Activated T-helper 17 cell treated with anti-CD3 and anti-CD28 coated beads, Interleukin-2, amount 50 U/mL, for 72 hours (primary cell): ENCODE results near the gene TGM5. TPM values are rescaled to one million over a fixed set of nuclear protein-coding genes. Genes with fewer than 3 reads are reported as not detected.

Source experiments
- ATAC-seq: fragments of 150-1000 bp; cut with Tn5 transposase; replicated peaks from 2 replicates; pipeline ENCODE4 v1.10.0; 2021; ENCODE audit warnings: mild to moderate bottlenecking, moderate library complexity
- H3K27ac Mint-ChIP-seq: one replicate; pipeline ENCODE4 v1.8.0; 2022; ENCODE audit warnings: mixed read lengths
- H3K27me3 Mint-ChIP-seq: one replicate; pipeline ENCODE4 v1.8.0; 2022; ENCODE audit warnings: mixed read lengths
- H3K36me3 Mint-ChIP-seq: one replicate; pipeline ENCODE4 v1.8.0; 2022; ENCODE audit warnings: low read depth, mild to moderate bottlenecking, mixed read lengths
- H3K4me1 Mint-ChIP-seq: one replicate; pipeline ENCODE4 v1.8.0; 2022; ENCODE audit warnings: mixed read lengths
- H3K4me3 Mint-ChIP-seq: one replicate; pipeline ENCODE4 v1.8.0; 2022; ENCODE audit warnings: mild to moderate bottlenecking, mixed read lengths
- H3K9me3 Mint-ChIP-seq: one replicate; pipeline ENCODE4 v1.8.0; 2022; ENCODE audit warnings: mixed read lengths
- total RNA-seq, 2 donors: library from RNA; stranded (reverse); gene quantifications; one replicate each; pipeline ENCODE4 v1.2.3, GENCODE V29; 2022

The TGM5 gene
- total RNA-seq, 2 donors from 2014 or later, result 0.48 to 0.61 TPM

DNA sequence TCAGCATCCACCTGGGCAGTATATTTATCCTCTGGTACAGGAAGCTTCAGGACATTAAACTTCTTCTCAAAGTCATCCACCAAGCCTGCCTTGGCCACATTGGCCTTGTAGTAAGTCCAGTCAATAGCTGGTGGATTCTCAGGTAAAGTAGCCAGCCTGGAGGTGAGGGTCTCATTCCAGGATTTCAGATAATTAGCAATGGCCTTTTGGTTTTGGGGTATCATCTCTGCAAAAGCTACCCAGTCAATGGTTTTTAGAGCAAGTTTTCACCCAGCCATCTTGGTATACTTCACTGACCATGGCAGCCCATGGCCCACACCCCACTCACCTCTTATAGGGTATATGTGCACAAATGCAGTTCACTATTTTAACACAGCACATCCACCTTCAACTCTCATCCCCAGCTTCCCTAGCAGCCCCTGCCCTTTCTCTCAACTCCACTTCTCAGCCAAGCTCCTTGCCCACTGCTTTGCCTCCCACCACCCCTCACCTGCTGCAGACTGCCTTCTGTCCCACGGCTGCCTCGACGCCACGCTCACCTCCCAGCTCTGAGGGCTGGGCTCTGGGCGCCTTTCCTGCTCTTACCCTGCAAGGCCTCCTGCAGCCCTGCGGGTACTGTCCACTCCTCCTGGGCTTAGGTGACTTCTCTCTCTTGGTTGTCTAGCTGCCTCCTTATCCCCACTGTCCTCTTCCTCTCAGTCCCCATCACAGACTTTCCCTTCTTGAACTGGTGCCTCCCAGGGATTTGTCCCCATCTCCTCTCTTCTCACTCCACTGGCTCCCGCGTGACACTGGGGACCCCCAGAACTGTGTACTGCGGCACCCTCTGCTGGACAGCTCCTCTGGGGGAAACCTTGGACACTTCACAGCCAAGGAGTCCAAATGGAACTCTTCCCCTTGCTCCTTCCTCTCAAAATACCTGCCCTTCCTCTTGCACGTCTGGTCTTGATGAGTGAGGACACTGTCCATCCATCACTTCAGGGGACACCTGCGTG is 1.7 kb upstream of the TGM5 start:
- H3K27ac Mint-ChIP-seq, result no peak overlapping the region
- peaks cover 23% of the 10 kb centered on the region for H3K27me3 Mint-ChIP-seq
- no peak overlapping the region for H3K4me3 Mint-ChIP-seq
- no peaks in the 10 kb centered on the region for H3K9me3 Mint-ChIP-seq
- H3K36me3 Mint-ChIP-seq, result no peaks in the 10 kb centered on the region
- peak; percentile 52 for ATAC-seq
- H3K4me1 Mint-ChIP-seq, result no peaks in the 10 kb centered on the region

- Mint-ChIP-seq H3K4me1 (no peaks in the 10 kb centered on the region), H3K4me3 (no peak overlapping the region), H3K36me3 (no peaks in the 10 kb centered on the region), H3K27ac (no peak overlapping the region), H3K9me3 (no peaks in the 10 kb centered on the region), H3K27me3 (peaks cover 26% of the 10 kb centered on the region)
- ATAC-seq, result no peak
These were observed 711 bp upstream of the TGM5 start for GRCh38 chr15:43267439-43267838.

GRCh38 chr15:43266386-43266785 is 342 bp downstream of the TGM5 start:
- H3K4me3 Mint-ChIP-seq, result no peak overlapping the region
- no peaks in the 10 kb centered on the region for H3K36me3 Mint-ChIP-seq
- no peaks in the 10 kb centered on the region for H3K4me1 Mint-ChIP-seq
- ATAC-seq, result no peak
- peaks cover 26% of the 10 kb centered on the region for H3K27me3 Mint-ChIP-seq
- H3K27ac Mint-ChIP-seq, result no peak overlapping the region
- H3K9me3 Mint-ChIP-seq, result no peaks in the 10 kb centered on the region

- no peaks in the 10 kb centered on the region for H3K36me3 Mint-ChIP-seq
- H3K9me3 Mint-ChIP-seq, result no peaks in the 10 kb centered on the region
- no peak overlapping the region for H3K4me3 Mint-ChIP-seq
- ATAC-seq, result no peak
- H3K27ac Mint-ChIP-seq, result no peak overlapping the region
- H3K27me3 Mint-ChIP-seq, result peaks cover 14% of the 10 kb centered on the region
- no peaks in the 10 kb centered on the region for H3K4me1 Mint-ChIP-seq
These were observed 6.6 kb downstream of the TGM5 start for GRCh38 chr15:43260011-43260615.

- ATAC-seq, result no peak
These were observed 7.9 kb downstream of the TGM5 start for GRCh38 chr15:43258781-43259180.

GRCh38 chr15:43256341-43256740 is 10.4 kb downstream of the TGM5 start:
- no peak for ATAC-seq
- Mint-ChIP-seq H3K4me1 (peaks cover 20% of the 10 kb centered on the region), H3K27ac (no peak overlapping the region), H3K27me3 (peaks cover 4% of the 10 kb centered on the region), H3K36me3 (no peaks in the 10 kb centered on the region), H3K4me3 (no peak overlapping the region), H3K9me3 (no peaks in the 10 kb centered on the region)

More at GRCh38 chr15:43258781-43259180, 7.9 kb downstream of the TGM5 start:
- Mint-ChIP-seq H3K27ac (no peak overlapping the region), H3K9me3 (no peaks in the 10 kb centered on the region), H3K4me3 (no peak overlapping the region), H3K27me3 (peaks cover 11% of the 10 kb centered on the region), H3K4me1 (peaks cover 4% of the 10 kb centered on the region), H3K36me3 (no peaks in the 10 kb centered on the region)

- peaks cover 4% of the 10 kb centered on the region for H3K27me3 Mint-ChIP-seq
These were observed 11.4 kb downstream of the TGM5 start for GRCh38 chr15:43255376-43255775.

GRCh38 chr15:43253431-43254403 is 13.0 kb downstream of the TGM5 start:
- ATAC-seq, result peak; percentile 69
- H3K4me1 Mint-ChIP-seq, result peaks cover 20% of the 10 kb centered on the region
- no peaks in the 10 kb centered on the region for H3K36me3 Mint-ChIP-seq
- H3K4me3 Mint-ChIP-seq, result peak overlapping the region; percentile 41
- H3K9me3 Mint-ChIP-seq, result no peaks in the 10 kb centered on the region
- peak overlapping the region; percentile 47 for H3K27ac Mint-ChIP-seq
- peaks cover 4% of the 10 kb centered on the region for H3K27me3 Mint-ChIP-seq

More at GRCh38 chr15:43255376-43255775, 11.4 kb downstream of the TGM5 start:
- Mint-ChIP-seq H3K9me3 (no peaks in the 10 kb centered on the region), H3K36me3 (no peaks in the 10 kb centered on the region), H3K27ac (peak overlapping the region; percentile 20), H3K4me3 (no peak overlapping the region), H3K4me1 (peaks cover 20% of the 10 kb centered on the region)
- ATAC-seq, result no peak

DNA sequence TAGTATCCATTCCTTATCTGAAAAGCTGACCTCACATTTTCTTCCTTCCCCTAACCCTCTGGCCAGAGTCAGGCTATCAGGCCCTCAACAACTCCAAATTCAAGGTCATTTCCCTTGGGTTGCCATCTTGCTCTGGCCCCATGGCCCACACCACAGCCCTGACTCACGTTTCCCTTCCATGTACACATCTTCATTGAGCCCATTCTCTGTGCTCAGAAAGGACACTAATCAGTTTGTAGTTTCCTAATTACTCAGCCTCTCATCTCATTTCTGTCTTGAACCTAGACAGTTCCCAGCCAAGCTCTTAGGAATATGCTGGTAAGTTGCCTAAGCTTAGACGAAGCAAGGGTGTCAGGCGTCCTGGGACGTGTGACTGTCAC is 14.9 kb downstream of the TGM5 start:
- H3K4me3 Mint-ChIP-seq, result peak overlapping the region; percentile 34
- no peaks in the 10 kb centered on the region for H3K36me3 Mint-ChIP-seq
- H3K9me3 Mint-ChIP-seq, result no peaks in the 10 kb centered on the region
- peak; percentile 61 for ATAC-seq
- H3K4me1 Mint-ChIP-seq, result peaks cover 20% of the 10 kb centered on the region
- H3K27me3 Mint-ChIP-seq, result peaks cover 4% of the 10 kb centered on the region
- peak overlapping the region; percentile 91 for H3K27ac Mint-ChIP-seq

GRCh38 chr15:43251185-43251870 is 15.4 kb downstream of the TGM5 start:
- Mint-ChIP-seq H3K27me3 (peaks cover 2% of the 10 kb centered on the region), H3K36me3 (no peaks in the 10 kb centered on the region), H3K9me3 (no peaks in the 10 kb centered on the region), H3K4me1 (peaks cover 20% of the 10 kb centered on the region), H3K27ac (peak overlapping the region; percentile 91), H3K4me3 (peak overlapping the region; percentile 34)
- ATAC-seq, result peak; percentile 59

DNA sequence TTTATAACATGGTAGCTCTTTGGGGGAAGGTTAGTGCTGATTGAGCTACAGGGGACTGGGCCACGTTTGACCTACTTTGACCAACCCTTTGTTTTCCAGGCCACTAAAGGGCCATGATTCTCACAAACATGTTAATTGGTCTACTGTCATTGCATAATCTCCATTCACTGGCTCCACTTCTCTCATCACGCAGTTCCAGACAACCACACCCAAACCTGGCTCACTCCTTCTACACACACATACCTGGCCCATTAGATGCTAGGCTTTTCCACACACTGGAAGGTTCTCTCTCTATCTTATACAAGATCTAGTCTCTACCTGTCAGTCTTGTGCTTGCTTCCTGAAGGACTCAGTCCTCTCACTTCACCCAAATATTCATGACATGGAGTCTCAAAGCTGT is 15.9 kb downstream of the TGM5 start:
- no peak overlapping the region for H3K27ac Mint-ChIP-seq
- H3K27me3 Mint-ChIP-seq, result no peaks in the 10 kb centered on the region
- H3K4me3 Mint-ChIP-seq, result no peak overlapping the region
- no peaks in the 10 kb centered on the region for H3K9me3 Mint-ChIP-seq
- H3K4me1 Mint-ChIP-seq, result peaks cover 20% of the 10 kb centered on the region
- no peaks in the 10 kb centered on the region for H3K36me3 Mint-ChIP-seq
- no peak for ATAC-seq

DNA sequence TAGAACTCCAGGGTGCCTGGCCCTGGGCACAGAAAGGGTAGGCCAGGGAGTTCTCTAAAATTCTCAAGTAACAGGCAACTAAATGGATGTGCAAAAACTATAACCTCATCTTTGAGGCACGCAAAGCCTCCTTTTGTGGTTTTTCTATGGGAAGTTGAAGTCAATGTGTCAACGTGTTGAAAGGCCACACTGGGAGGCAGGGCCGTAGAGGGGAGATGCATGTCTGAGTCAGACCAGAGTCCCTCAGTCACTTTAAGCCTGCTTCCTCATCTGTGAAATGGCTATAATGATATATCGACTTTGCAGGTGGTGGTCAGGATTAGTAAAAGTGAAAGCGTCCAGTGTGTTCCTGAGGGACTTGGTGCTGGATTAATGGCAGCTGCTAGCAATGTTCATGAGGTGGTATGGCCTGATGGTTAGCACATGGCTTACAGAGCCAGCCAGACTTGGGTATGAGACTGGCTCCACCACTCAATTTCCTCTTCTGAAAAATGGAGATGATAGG is 17.0 kb downstream of the TGM5 start:
- Mint-ChIP-seq H3K4me3 (peak overlapping the region; percentile 50), H3K27ac (peak overlapping the region; percentile 81), H3K4me1 (peaks cover 20% of the 10 kb centered on the region), H3K27me3 (no peaks in the 10 kb centered on the region), H3K36me3 (no peaks in the 10 kb centered on the region), H3K9me3 (no peaks in the 10 kb centered on the region)
- ATAC-seq, result peak; percentile 55

GRCh38 chr15:43249236-43249635 is 17.5 kb downstream of the TGM5 start:
- H3K36me3 Mint-ChIP-seq, result no peaks in the 10 kb centered on the region
- H3K4me3 Mint-ChIP-seq, result peak overlapping the region; percentile 50
- no peaks in the 10 kb centered on the region for H3K27me3 Mint-ChIP-seq
- peaks cover 16% of the 10 kb centered on the region for H3K4me1 Mint-ChIP-seq
- H3K27ac Mint-ChIP-seq, result peak overlapping the region; percentile 81
- ATAC-seq, result peak; percentile 2
- H3K9me3 Mint-ChIP-seq, result no peaks in the 10 kb centered on the region
